Stimulated activated CD4-positive, alpha-beta T cell treated with anti-CD3 and anti-CD28 coated beads, Interleukin-12 subunit alpha, Interleukin-12 subunit beta, amount 100 ng/mL, for 24 hours (primary cell): Measurements from ENCODE around the gene COPS8.

Experiments used
- DNase-seq, 2 experiments: peaks; one replicate each; pipeline ENCODE4 v3.0.0-alpha.2; 2020; ENCODE audit warnings: low read depth in 2 of 2

The COPS8 gene

DNA sequence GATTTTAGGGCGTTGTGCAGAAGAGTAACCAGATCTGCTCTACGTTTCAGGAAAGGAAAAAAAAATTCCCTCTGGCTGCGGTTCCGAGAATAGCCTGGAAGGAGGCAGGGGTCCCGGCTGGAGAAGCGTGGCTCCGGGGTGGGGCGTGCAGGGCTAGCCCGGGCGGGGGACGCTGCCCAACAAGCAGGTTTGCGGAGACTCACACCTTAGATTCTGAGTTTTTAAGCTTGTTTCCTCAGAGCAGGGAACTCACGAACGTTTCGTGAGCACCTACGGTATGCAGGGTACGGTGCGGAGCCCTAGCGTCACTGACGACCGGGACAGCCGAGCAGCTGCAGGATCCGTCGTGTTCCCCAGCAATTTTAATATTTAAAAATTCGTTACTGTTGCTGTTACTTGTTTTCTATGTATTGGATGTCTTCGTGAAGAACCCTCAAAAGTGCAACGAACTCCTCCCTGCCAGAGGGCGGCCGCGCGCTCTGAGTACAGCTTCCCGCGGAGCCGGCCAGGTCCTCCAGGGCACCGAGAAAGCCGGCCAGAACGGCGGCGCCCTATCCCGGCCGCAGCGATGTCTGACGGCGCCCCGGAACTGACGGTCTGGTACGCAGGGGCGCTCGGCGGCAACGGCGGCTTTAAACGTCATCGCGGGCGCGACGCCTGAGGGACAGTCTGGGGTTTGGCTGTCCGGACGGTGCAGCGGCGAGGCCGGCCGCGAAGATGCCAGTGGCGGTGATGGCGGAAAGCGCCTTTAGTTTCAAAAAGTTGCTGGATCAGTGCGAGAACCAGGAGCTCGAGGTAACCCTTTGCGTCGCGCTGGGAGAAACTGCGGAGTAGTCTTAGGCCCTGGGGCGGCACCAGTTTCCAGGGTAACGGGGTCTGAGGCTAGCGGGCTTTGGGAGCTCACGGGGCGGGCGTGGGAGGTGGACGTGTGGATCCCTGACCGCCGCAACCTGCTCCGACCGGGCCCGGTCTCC is at the start of gene COPS8:
Gene COPS8 (plus strand): TSS at position 642 of the 974 bp plus-strand sequence. CDS start 76 bp downstream, at position 718.
- peak; percentile 86 for DNase-seq

DNA sequence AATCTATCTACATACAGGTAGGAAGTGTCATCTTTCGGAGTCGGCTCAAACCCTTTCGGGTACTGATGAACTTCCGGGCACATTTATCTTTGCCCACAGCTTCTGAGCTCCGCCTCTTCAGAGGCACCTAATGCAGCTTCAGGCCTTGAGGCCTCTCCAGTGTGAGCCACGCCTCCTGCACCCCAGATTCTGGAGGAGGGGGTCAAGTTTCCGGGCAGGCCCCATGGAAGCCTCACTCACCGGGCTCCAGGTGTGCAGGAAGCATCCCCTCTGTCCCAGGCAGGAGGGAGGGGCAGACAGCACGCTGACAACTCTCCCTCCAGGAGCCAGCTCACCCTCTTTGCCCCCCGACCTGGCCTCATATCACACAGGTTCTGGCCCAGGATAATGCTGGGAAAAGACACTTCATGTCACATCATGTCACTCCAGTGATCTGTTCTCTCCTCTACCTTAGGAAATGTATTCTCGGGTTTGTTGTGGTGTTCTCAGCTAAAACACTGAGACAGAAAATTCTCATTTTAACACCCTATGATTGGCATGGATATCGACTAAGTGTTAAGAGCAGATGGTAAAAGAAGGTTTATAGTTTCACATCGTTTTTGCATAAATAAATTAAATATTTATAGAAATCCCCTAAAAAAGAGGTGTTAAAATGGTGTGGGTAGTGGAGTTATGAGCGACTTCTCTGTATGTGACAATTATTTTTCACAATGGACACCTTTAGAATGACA is 46.2 kb upstream of the COPS8 start:
- DNase-seq, result no peak

DNA sequence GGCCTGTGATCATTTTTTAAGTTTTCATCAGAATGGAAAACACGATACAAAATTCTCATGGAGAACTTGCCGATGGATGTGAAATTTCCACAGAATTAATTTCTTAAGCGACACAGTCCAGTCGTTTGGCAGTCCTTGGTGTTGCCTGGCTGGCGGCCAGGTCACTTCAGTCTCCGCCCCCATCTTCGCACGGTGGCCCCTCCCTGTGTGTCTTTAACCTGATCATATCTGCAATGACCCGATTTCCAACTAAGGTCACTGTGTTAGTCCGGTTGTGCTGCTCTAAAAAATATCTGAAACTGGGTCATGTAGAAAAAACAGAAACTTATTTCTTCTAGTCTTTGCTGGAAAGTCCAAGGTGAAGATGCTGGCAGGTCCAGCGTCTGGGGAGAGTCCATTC is 44.5 kb upstream of the COPS8 start:
- no peak for DNase-seq

DNA sequence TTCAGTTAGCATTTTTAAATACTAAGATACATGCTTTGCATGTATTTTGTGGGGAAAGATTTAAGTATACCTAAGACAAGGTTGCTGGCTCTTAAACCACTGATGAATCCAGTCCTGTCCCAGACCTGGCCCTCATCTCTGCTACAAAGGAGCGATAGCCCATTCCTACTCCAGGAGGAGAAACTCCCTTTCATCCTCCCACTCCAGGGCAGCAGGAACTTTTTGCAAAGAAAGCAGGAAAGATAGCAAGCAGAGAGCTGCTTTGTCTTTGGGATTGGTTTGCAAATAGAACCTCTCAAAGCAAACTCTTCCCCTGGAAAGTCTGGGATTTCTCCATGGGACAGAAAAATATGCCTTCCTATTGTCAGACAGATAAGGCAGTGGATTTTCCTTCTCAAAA is 43.6 kb upstream of the COPS8 start:
- no peak for DNase-seq

DNA sequence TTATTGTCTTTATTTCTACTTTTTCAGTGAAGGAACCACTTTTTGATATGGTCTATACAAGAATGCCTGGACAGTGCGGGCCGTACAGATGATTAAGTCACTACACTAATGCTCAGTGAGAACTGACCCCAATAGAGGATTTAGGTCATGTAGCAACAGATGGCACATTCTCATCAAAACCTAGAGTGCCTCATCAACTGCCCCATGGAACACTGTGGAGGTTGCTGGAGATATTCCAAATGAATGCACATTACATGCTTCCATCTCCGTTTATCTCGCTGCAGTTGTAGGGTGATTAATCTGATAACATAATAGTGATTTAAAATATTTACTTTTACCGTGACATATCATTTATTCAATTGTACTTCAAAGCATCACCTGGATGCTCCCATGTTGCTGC is 41.8 kb upstream of the COPS8 start:
- DNase-seq, result no peak

DNA sequence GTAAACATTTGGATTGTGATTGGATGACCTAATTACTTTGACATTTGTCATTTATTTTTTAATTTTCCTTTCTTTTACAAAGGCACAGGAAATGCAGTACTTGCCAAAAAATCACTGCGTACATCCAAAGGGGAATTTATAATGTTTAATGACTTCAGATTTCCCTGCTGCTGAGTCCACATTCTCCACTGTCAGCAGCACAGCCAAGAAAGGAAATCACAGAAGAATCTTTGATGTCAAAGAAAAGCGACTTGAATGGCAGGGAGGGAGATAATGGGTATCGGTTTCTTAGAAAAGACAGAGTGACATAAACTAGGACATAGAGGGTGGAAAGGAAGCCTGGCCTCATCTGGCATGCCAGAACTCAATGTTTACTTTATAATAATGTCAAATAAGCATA is 41.4 kb upstream of the COPS8 start:
- no peak for DNase-seq

DNA sequence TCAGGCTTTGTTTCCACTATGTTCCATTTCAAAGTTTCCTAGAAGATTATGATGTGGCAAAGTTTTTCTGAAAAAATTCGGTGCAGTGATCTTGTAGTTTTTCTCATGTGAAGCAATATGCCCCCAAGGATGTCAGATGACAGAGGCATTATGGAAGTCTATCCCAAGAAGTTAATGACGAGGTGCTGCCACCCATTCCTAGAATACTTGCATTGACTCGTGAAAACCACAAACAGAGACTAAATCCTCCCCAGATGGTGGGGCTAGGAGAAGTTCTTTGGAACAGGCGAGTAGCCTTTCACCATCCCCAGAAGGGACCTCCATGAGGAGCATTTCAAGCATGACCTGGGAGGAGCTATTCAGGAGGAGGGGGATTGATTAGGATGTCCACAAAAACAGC is 40.2 kb upstream of the COPS8 start:
- DNase-seq, result no peak

DNA sequence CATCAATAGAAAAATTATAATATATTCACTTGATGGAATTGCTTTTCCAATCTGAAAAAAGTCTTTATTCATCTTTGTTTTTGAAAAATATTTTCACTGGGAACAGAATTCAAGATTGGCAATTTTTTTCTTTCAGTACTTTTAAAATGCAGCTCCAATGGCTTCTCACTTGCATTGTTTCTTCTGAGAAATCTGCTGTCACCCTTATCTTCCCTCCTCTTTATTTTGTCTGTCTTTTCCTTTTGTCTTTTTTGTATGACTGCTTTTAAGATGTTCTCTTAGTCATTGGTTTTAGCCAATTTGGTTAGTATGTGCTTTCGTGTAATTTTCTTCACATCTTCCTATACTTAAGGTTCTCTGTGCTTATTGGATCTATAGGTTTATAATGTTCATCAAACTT is 37.1 kb upstream of the COPS8 start:
- no peak for DNase-seq

DNA sequence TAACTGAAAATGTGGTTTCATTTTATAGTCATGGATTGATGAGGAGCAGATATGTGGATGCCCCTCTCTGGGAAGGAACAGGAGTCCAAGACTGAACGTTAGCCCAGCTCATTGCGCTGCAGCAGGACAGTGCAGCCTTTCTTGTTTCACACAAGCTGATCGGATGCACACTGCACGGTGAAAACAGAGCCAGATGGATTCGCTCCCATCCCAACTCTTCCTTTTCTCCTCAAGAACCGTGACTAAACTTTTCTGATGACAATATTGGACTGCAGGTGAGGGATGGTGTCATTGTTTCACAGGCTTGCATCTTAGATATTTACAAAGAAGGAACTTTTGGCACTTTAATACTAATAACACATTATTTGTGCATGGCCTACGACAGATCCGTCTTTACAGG is 33.8 kb upstream of the COPS8 start:
- DNase-seq, result no peak

DNA sequence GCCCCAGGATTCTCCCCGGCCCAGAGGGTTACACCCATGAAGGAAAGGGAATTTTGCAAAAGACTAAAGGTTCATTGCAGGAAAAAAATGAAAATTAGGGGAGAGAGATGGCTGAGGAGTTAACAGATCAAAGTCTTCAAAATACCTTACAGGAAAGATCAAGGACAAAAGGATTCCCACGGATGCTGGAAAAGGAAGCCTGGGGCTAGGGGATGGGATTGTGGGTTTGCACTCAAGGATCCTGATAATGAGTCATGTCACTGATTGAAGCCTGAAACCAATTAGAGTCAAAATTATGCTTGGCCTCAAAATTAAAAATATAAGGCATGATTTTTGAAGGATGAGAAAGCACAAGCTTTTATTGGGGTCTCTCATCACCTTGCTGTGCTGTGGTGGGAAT is 32.6 kb upstream of the COPS8 start:
- no peak for DNase-seq

DNA sequence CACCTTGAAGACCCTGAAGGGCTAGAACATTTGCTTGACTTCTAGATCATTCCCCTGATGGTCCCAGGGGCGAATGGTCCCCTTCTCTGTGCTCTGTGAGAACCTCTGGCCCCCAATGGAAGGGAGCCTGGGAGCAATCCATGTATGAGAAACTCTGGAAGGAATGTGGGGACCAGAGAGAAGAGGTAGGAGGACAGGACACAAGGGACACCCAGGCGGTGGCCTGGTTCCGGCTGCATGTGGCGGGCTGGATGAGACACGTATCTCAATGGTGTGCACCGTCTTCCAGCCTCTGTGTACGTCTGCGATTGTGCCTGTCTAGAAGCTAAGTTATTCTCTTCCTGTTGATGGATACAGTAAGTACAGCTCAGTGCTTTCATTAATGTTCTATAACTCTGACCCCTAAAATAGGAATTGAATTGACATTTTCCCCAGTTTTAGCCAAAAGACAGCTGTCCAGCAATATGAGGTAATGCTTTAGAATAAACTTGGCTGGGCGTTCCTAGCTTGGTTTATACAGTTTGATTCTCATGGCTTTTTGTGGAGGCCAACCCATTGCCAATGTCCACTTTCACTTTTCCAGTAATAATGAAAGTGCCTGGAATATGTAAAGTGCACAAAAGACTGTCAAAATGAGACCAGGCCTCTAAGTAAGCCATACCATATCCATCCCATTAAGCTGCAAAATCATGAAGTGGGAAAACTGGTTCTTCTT is 30.1 kb upstream of the COPS8 start:
- no peak for DNase-seq

DNA sequence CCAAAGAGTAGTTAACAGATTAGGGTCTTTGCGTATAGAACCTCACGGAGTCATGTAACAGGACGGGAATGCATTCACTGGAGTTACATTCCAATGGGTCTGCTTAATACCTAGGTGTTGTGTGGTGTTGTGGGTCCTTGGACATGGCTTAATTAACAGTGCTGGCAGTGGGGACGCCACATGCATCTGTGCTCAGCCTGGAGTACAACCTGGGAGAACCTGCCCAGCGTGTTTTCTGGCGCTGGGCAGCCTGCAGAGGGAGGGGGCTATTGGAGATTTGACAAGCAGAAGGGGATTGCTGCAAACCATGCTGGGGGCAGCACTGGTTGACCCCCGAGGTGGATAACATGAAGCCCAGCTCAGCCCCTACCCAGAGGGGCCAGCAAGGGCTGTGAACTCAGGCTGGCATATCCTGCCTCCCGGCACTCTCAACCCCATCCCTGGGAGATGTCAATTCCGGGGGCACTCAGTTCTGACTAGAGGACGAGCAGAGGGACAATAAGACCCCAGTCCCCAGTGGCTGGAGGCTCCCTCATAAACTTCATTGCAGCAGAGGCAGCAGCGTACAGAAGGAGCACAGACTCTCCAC is 29.3 kb upstream of the COPS8 start:
- DNase-seq, result no peak

DNA sequence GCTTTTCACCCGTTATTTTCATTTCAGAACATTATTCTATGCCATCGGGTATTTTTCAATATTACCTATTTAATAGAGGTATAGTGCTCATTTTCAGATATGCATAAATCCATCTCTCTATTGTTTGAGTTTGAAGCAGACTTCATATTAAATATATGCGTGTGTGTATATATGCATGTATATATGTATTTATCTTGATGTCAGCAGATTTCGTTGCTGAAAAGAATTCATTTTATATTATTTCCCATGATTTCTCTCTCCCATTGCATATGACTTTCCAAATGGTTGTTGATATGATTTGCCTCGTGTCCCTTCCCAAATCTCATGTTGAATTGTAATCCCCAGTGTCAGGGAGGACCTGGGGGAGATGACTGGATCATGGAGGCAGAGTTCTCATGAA is 28.6 kb upstream of the COPS8 start:
- no peak for DNase-seq

DNA sequence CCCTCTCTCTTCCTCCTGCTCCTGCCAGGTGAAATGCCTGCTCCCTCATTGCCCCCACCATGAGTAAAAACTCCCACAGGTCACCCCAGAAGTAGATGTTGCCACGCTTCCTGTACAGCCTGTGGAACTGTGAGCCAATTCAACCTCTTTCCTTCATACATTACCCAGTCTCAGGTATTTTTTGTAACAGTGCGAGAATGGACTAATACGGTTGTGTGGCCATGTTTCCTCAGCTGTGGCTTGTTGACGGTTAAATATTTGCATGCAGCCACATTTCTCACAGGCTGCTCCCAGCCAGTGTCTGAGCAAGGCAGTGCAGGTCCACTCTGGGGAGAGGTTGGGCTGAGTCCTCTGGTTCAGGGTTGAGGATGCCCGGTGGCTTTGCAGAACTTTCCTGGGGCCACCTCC is 27.8 kb upstream of the COPS8 start:
- no peak for DNase-seq

DNA sequence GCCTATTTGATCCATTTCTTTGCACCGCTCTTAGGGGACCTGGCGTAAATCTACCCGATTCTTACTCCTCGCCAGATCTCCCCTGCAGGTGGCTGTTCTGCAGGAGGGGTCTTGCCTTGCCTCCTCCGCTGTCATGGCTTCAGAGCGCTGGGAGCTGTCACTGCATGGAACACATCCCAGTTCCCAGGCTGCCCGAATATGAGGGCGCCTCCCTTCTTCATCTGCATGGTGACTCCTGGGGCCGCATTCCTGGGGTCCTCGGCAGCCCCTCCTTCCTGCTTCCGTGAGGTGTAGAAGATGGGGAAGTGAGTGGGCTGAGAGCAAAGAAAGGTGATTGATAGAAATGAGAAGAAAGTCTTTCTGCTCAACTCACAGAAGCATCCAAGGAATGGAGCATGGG is 27.3 kb upstream of the COPS8 start:
- no peak for DNase-seq

DNA sequence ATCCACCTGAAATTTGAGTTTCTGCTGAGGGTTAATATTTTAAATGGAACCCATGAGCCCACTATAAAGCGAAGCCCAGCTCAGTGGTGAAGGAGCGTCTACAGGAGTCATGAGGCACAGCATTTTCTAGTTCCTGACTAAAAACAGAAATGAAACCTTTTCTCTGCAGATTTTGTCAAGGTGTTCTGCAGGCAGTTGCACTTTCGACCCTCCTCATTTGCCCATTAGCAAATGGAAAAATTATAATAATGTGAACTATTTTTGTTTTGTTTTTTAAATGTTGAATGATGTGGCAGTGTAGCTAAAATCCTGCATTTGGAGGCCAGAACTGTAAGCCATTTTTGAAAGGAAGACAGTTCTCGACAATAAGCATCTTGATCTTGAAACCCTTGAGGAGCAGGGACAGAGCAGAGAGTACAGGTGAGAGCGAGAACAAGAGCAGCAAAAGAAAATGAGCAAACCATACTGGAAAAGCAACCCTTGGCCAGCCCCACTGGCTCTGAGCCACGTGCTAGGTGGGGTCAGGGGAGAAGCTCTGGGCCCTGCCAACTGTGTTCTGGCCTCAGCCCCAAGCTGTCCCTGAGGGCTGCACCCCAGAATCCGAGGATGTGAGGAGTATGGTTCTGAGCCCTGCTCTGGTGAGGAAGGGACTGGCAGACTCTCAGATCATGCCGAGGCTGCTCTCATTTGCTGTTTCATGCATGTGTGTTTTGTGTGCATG is 26.4 kb upstream of the COPS8 start:
- no peak for DNase-seq

DNA sequence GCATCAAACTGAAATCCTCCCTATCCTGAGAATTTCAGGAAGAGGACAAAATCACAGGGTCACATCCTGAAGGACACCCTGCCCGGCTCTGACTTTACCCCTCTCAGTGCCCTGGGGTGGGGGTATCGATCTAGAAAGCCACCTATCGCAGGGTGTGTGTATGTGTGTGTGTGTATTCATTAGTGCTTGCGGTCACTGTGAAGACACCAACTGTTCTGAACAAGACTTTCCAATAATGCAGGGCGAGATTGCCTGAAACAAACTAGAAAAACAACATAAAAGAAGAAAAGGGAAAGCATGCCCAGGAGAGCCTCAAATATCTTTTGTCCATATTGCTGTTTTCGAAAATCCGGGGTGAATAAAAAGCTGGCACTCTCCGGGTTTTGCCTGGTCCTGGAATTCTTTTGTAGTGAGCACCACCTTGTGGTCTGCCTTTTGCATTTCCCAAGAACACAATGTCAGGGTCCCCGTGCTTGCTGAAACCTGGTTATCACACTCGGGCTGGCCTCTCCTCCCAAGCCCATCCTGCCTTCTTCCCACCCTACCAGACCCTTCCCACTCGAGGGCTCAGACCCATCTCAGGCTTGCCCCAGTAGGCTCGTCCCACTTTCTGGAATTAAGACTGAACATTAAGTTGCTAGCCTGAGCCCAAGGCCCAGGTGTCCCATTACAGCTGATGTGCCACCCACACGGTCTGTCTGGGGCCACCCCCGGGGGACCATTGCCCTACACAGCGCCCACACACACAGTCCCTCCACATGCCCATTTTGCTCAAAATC is 25.0 kb upstream of the COPS8 start:
- no peak for DNase-seq

DNA sequence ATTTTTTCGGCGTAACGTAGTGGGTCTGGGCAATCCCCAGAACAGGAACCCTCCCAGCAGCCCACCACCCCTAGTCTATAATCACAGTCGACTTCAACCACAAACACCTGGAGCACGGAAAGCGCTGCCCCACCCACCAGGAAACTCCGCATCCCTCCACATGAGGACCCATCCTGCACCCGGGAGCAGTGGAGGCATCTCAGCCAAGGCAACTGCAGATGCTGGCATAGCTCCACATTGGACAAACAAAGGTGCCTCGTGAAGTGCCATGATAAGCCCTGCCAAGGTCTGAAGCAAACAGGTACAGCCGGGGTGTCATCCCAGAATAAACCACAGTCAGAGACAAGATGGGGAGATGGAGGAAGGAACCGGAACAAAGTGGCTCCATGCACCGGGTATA is 24.3 kb upstream of the COPS8 start:
- DNase-seq, result no peak

DNA sequence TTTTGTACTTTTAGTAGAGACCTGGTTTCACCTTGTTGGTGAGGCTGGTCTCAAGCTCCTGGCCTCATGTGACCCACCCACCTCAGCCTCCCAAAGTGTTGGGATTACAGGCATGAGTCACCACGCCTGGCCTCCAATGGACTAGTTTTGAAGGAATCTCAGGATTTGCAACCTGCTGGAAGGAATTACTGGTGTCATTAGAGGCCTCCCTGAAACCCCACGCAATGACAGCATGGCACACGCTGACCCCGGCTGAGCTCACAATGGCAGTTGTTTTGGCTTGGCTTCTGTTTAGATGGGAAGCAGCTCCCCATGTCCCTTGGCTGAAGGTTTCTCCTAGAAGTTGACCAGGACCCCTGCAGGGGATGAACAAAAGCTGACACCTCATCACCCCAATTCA is 23.1 kb upstream of the COPS8 start:
- no peak for DNase-seq

DNA sequence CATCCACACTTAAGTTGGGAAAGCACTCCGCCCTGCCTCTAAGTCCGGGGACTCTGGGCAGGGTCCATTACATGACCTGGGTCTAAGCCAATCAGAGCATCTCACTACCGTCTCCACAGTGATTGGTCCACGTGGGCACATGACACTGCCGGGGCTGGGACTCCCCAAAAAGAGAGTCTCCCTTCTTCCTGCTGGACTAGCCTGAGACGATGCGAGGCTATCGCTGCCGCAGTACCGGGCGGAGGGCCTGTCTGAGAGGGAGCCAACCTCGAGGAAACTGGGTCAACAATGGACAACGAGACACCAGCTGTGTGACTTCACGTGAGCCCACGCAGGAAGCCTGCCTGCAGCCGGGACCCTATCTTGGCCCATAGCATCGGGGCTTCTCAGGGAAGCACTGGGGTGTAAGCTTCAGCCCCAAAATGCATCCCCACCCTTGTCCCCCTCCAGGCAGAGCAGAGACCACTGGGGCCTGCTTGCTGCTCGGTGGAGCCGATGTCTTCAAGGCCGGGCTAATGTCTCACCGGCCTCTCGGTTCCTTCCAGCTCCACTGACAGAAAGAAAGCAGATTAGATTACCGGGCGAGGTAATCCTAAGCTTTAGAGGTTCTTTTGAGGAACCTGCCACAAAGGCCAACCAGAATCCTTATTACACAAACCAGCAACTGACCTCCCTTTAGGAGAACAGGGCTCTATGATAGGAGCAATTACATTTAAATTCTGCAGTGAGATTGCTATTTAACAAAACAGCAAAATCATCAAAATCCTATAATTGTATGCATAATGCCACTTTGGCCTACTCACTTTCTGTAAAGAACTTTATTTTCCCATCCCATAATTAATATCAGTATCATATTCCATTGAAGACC is 21.3 kb upstream of the COPS8 start:
- DNase-seq, result no peak
